ENCODE measurements around the gene TIMP1.

DNA sequence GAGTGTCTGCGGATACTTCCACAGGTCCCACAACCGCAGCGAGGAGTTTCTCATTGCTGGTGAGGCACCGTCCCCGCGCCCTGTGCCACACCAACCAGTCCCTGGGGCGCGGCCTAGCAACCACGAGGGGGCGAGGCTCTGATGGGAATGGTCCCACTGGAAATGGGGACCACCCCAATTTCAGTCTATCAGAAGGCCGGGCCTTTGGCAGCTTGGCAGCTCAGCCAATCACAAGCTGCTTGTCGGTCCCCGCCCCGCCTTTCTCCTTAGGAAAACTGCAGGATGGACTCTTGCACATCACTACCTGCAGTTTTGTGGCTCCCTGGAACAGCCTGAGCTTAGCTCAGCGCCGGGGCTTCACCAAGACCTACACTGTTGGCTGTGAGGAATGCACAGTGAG, 3.0 kb downstream of the TIMP1 start:
- TF ChIP-seq CTCF (IDR thresholded peaks at IDR 0.05; ENCODE audit: low read depth, low read length) (no peak), EZH2phosphoT487 (IDR thresholded peaks at IDR 0.05; ENCODE audit: low read depth) (no peak)
